Nephron progenitor cell (in vitro differentiated cells): ENCODE data around the gene ZNF672.

Source experiments
- DNase-seq: peaks from one replicate; pipeline ENCODE4 v3.0.0; 2021
- H3K27ac Mint-ChIP-seq: 2 replicates; pipeline ENCODE4 v1.8.0; 2021; ENCODE audit warnings: mild to moderate bottlenecking, moderate library complexity, mixed read lengths
- H3K27me3 Mint-ChIP-seq: 2 replicates; pipeline ENCODE4 v1.8.0; 2021; ENCODE audit warnings: mild to moderate bottlenecking, low read depth, mixed read lengths; ENCODE audit not compliant: poor library complexity
- H3K36me3 Mint-ChIP-seq: 2 replicates; pipeline ENCODE4 v1.8.0; 2021; ENCODE audit warnings: low read depth, mixed read lengths
- H3K4me1 Mint-ChIP-seq: 2 replicates; pipeline ENCODE4 v1.8.0; 2021; ENCODE audit warnings: mixed read lengths
- H3K4me3 Mint-ChIP-seq: 2 replicates; pipeline ENCODE4 v1.8.0; 2021; ENCODE audit warnings: mild to moderate bottlenecking, moderate library complexity, mixed read lengths
- H3K9me3 Mint-ChIP-seq: 2 replicates; pipeline ENCODE4 v1.8.0; 2021; ENCODE audit warnings: mild to moderate bottlenecking, moderate library complexity, mixed read lengths
- CTCF ChIP-seq: fragments of 200-600 bp; sonication (generic); IDR thresholded peaks from 2 replicates; pipeline ENCODE4 v1.5.0; 2021; ENCODE audit warnings: antibody characterized with exemption

ZNF672 gene

GRCh38 chr1:248848602-248849001 is 10.6 kb downstream of the ZNF672 start:
- Mint-ChIP-seq H3K4me1 (no peaks in the 10 kb centered on the region), H3K27ac (peak overlapping the region; percentile 47)

GRCh38 chr1:248849152-248849551 is 11.1 kb downstream of the ZNF672 start:
- Mint-ChIP-seq H3K4me3 (no peak overlapping the region), H3K27me3 (no peaks in the 10 kb centered on the region), H3K27ac (peak overlapping the region; percentile 97), H3K36me3 (peaks cover 11% of the 10 kb centered on the region), H3K9me3 (no peaks in the 10 kb centered on the region), H3K4me1 (no peaks in the 10 kb centered on the region)
- TF ChIP-seq CTCF: no peak
- no peak for DNase-seq

More at GRCh38 chr1:248848602-248849001, 10.6 kb downstream of the ZNF672 start:
- H3K4me3 Mint-ChIP-seq: no peak overlapping the region
- peaks cover 8% of the 10 kb centered on the region for H3K36me3 Mint-ChIP-seq
- no peak for DNase-seq
- H3K27me3 Mint-ChIP-seq: no peaks in the 10 kb centered on the region
- H3K9me3 Mint-ChIP-seq: no peaks in the 10 kb centered on the region
- no peak for TF ChIP-seq CTCF

- peaks cover 16% of the 10 kb centered on the region for H3K36me3 Mint-ChIP-seq
- H3K27me3 Mint-ChIP-seq: no peaks in the 10 kb centered on the region
- DNase-seq: no peak
- peak overlapping the region; percentile 97 for H3K27ac Mint-ChIP-seq
- H3K4me3 Mint-ChIP-seq: no peak overlapping the region
- no peaks in the 10 kb centered on the region for H3K9me3 Mint-ChIP-seq
- TF ChIP-seq CTCF: no peak
- H3K4me1 Mint-ChIP-seq: no peaks in the 10 kb centered on the region
Measured at GRCh38 chr1:248849637-248850036, 11.6 kb downstream of the ZNF672 start.

- H3K27ac Mint-ChIP-seq: peak overlapping the region; percentile 97
- no peaks in the 10 kb centered on the region for H3K4me1 Mint-ChIP-seq
- H3K4me3 Mint-ChIP-seq: no peak overlapping the region
- TF ChIP-seq CTCF: no peak
- H3K36me3 Mint-ChIP-seq: peaks cover 21% of the 10 kb centered on the region
- H3K27me3 Mint-ChIP-seq: no peaks in the 10 kb centered on the region
- DNase-seq: no peak
- H3K9me3 Mint-ChIP-seq: no peaks in the 10 kb centered on the region
Measured at GRCh38 chr1:248850124-248850523, 12.1 kb downstream of the ZNF672 start.

- H3K4me1 Mint-ChIP-seq: no peaks in the 10 kb centered on the region
- no peak for TF ChIP-seq CTCF
- H3K27me3 Mint-ChIP-seq: no peaks in the 10 kb centered on the region
- H3K36me3 Mint-ChIP-seq: peaks cover 23% of the 10 kb centered on the region
- no peak for DNase-seq
- H3K4me3 Mint-ChIP-seq: no peak overlapping the region
- no peaks in the 10 kb centered on the region for H3K9me3 Mint-ChIP-seq
- H3K27ac Mint-ChIP-seq: no peak overlapping the region
Measured at GRCh38 chr1:248850536-248851251, 12.7 kb downstream of the ZNF672 start.

GRCh38 chr1:248851390-248851789 is 13.4 kb downstream of the ZNF672 start:
- Mint-ChIP-seq H3K36me3 (peaks cover 26% of the 10 kb centered on the region), H3K4me3 (no peak overlapping the region), H3K27me3 (no peaks in the 10 kb centered on the region), H3K27ac (no peak overlapping the region), H3K9me3 (no peaks in the 10 kb centered on the region), H3K4me1 (peaks cover 5% of the 10 kb centered on the region)
- no peak for TF ChIP-seq CTCF
- DNase-seq: no peak
